Kidney (tissue), 14 donors: Measurements from ENCODE around the gene IMMP2L. TPM values are rescaled to one million over a fixed set of nuclear protein-coding genes. Genes with fewer than 3 reads are reported as not detected.

Source experiments
- DNase-seq, 5 donors: peaks; one replicate each; pipeline ENCODE4 v3.0.0-alpha.2; 2013 to 2020
- FAIRE-seq: peaks from 2 replicates; lab custom pipeline; 2012; peaks lifted over from hg19 to GRCh38; lab: Jason Lieb, UNC
- H3K27ac ChIP-seq, 2 donors: one replicate each; pipeline ENCODE4 v1.7.0; 2013; ENCODE audit warnings: low read depth in 2 of 2, low read length in 2 of 2, inconsistent platforms in 1 of 2
- H3K27me3 ChIP-seq: one replicate; pipeline ENCODE4 v1.7.1; 2013; ENCODE audit warnings: low read length, inconsistent platforms; ENCODE audit not compliant: control insufficient read depth, insufficient read depth
- H3K36me3 ChIP-seq, 3 donors: one replicate each; pipeline versions ENCODE4 v1.7.0 to v1.7.1; 2013; ENCODE audit warnings: low read length in 3 of 3, control low read depth in 1 of 3, inconsistent platforms in 1 of 3; ENCODE audit not compliant: insufficient read depth in 3 of 3, control insufficient read depth in 2 of 3
- H3K4me1 ChIP-seq, 3 donors: one replicate each; pipeline versions ENCODE4 v1.7.0 to v1.7.1; 2013; ENCODE audit warnings: low read length in 3 of 3, inconsistent platforms in 1 of 3, low read depth in 1 of 3; ENCODE audit not compliant: control insufficient read depth in 2 of 3, insufficient read depth in 2 of 3
- H3K4me3 ChIP-seq, 3 donors: one replicate each; pipeline versions ENCODE4 v1.7.0 to v1.8.1; 2013; ENCODE audit warnings: low read length in 3 of 3, control low read depth in 1 of 3, inconsistent platforms in 1 of 3
- H3K9ac ChIP-seq, 3 donors: one replicate each; pipeline versions ENCODE4 v1.7.0 to v1.7.1; 2013; ENCODE audit warnings: low read length in 3 of 3, control low read depth in 1 of 3, inconsistent platforms in 1 of 3
- H3K9me3 ChIP-seq, 3 donors: one replicate each; pipeline versions ENCODE4 v1.7.0 to v1.7.1; 2013; ENCODE audit warnings: low read length in 3 of 3, control low read depth in 1 of 3, inconsistent platforms in 1 of 3; ENCODE audit not compliant: control insufficient read depth in 2 of 3, insufficient read depth in 1 of 3
- CTCF ChIP-seq: IDR thresholded peaks from 3 replicates; pipeline ENCODE4 v1.5.1; 2012; ENCODE audit warnings: mild to moderate bottlenecking, moderate library complexity, borderline replicate concordance; ENCODE audit not compliant: insufficient read depth; ENCODE audit errors: extremely low read depth
- intact Hi-C: fragments of 100-400 bp; cut with DNase I; formaldehyde crosslinking; loops from one replicate; pipeline ENCODE4 v1.11.1; 2022
- polyA plus RNA-seq: library from polyadenylated mRNA; stranded (reverse); fragments of 350-450 nt; fragmentation: Illumina TruSeq; extraction: RNeasy Lipid Tissue Mini Kit (QIAGEN cat#74804); gene quantifications from one replicate; pipeline ENCODE4 v1.2.3, GENCODE V29; 2014; ENCODE audit warnings: low read depth, low replicate concordance; ENCODE audit not compliant: insufficient read depth
- total RNA-seq: library from RNA; stranded (reverse); fragmentation: NEBNext Ultra II Directional; extraction: Animal tissue kit (Norgen Biotek cat#: 25700); gene quantifications from one replicate; pipeline ENCODE4 v1.2.1, GENCODE V29; 2021
- donor health status: control.
- donor health status: control.
- donor health status: control.
- donor health status: control.
- donor health status: control.
- donor health status: DM: yes; HTN: yes; CAD: no.
- donor health status: Normal renal cell carcinoma (clear cell type).

Gene IMMP2L
- total and polyA plus RNA-seq, 2 donors from 2014 or later: 46.4 to 52.1 TPM

DNA sequence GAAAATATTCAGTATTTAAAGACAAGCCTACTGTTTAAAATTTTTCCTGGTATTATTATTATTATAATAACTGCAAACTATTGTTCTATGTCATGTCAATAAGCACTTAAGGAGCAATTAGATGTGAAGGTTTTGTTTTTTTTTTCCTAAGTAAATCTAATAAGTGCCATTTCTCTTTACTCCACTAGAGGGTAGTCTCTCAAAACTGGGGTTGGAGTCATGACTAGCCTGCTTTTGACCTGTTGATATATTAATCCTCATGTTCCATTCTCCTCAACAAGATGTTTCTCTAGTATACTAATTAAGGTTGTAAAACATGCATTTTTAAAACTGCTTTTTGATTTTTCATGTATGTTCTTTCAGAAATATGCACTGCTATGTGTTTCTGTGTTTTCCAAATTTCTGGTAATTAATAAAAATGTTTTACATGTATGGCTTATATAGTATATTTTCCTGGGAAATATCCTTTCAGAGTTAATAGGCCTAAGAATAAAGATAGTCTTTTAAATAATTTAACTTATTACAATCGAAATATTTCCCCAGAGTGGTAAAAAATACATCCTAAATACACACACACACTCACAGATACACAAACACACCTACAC lies 472.4 kb downstream of the IMMP2L start:
- H3K27ac ChIP-seq: no peak overlapping the region
- peak; percentile 41 for TF ChIP-seq CTCF
- H3K9ac ChIP-seq: no peak overlapping the region
- no peaks in the 10 kb centered on the region for H3K9me3 ChIP-seq
- no peaks in the 10 kb centered on the region for H3K4me1 ChIP-seq
- H3K36me3 ChIP-seq: no peaks in the 10 kb centered on the region
- intact Hi-C loops: no loop called here
- FAIRE-seq (peak; percentile 93), DNase-seq (peak in 2 of 5 donors; percentile 60 to 62)
- H3K4me3 ChIP-seq: no peak overlapping the region
- H3K27me3 ChIP-seq: no peaks in the 10 kb centered on the region

DNA sequence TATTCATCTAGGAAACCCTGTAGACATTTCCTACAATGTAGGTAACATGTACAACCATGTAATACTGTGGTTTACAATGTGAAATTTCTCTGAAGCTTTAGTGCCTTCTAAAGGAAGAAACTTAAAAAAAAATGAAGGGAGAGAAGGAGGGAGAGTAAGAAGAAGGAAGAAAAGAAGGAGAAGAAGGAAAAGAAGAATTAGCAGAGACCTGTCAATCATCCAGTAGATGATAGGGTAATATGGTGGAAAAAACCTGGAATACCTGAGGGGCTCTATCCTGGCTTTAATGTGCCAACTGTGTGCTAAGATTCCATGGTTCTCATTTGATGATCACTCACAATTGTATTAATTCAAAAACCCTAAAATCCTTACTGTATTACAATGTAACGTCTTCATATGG lies 474.0 kb downstream of the IMMP2L start:
- no peaks in the 10 kb centered on the region for H3K4me1 ChIP-seq
- DNase-seq: no peak

DNA sequence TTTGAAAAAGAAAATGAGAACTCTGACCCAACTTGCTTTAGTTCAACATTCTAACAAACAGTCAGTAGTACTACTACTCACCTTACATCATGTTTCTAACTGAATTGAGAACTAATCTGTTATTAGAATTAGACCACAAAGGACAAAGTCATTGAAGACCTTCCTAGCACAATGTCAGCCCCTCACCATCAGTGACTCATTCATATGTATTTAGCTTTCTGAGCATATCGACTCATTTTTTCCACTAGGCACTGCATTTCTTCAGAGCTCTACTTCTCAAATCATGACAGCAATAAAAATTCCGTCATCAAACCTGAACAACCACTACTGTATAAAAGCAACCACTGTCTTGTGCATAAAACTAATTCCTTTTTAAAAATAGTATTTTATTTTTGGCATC lies 475.8 kb downstream of the IMMP2L start:
- FAIRE-seq: no peak
- H3K9ac ChIP-seq: no peak overlapping the region
- no peaks in the 10 kb centered on the region for H3K36me3 ChIP-seq
- H3K9me3 ChIP-seq: no peaks in the 10 kb centered on the region
- no peak overlapping the region for H3K4me3 ChIP-seq
- TF ChIP-seq CTCF: no peak
- intact Hi-C loops: no loop called here
- H3K4me1 ChIP-seq: no peaks in the 10 kb centered on the region
- DNase-seq: no peak
- no peak overlapping the region for H3K27ac ChIP-seq
- H3K27me3 ChIP-seq: no peaks in the 10 kb centered on the region

More for the DNA sequence above, 474.0 kb downstream of the IMMP2L start:
- H3K4me3 ChIP-seq: no peak overlapping the region
- TF ChIP-seq CTCF: no peak
- no peak for FAIRE-seq
- no peak overlapping the region for H3K27ac ChIP-seq
- intact Hi-C loops: no loop called here
- no peaks in the 10 kb centered on the region for H3K36me3 ChIP-seq
- H3K27me3 ChIP-seq: no peaks in the 10 kb centered on the region
- H3K9me3 ChIP-seq: no peaks in the 10 kb centered on the region
- H3K9ac ChIP-seq: no peak overlapping the region

DNA sequence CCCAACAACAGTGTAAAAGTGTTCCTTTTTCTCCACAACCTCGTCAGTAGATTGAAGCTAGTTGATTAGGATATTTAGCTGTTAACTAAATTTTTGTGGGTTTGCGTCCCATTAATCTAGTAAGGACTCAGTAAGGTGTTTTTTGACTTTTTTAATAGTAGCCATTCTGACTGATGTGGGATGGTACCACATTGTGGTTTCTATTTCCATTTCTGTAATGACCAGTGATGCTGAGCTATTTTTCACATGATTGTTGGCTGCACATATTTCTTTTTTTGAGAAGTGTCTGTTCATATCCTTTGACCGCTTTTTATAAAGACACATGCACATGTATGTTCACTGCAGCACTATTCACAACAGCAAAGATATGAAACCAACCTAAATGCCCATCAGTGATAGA lies 476.9 kb downstream of the IMMP2L start:
- DNase-seq (no peak), FAIRE-seq (no peak)
- no peaks in the 10 kb centered on the region for H3K4me1 ChIP-seq
- intact Hi-C loops: no loop called here
- H3K9me3 ChIP-seq: no peaks in the 10 kb centered on the region
- no peak overlapping the region for H3K4me3 ChIP-seq
- no peak for TF ChIP-seq CTCF
- no peaks in the 10 kb centered on the region for H3K27me3 ChIP-seq
- H3K9ac ChIP-seq: no peak overlapping the region
- no peaks in the 10 kb centered on the region for H3K36me3 ChIP-seq
- H3K27ac ChIP-seq: no peak overlapping the region
